Stimulated activated CD8-positive, alpha-beta memory T cell treated with anti-CD3 and anti-CD28 coated beads, Interleukin-7, amount 100 ng/mL, for 48 hours (primary cell): ENCODE measurements around the gene CDC42EP3.

Experiments used
- DNase-seq, 2 donors: peaks; one replicate each; pipeline ENCODE4 v3.0.0-alpha.2; 2020; ENCODE audit warnings: low read depth in 1 of 2; ENCODE audit errors: extremely low read depth in 1 of 2

Gene CDC42EP3

GRCh38 chr2:37671009-37671815 lies at the start of gene CDC42EP3:
CDC42EP3 (minus strand) TSS chr2:37671642; CDS start chr2:37646587, 25,055 bp downstream.
- DNase-seq = peak; percentile 41 to 50

- DNase-seq = no peak
Observed at GRCh38 chr2:37721201-37721560, 49.7 kb upstream of the CDC42EP3 start.

GRCh38 chr2:37720533-37721200 lies 49.2 kb upstream of the CDC42EP3 start:
- no peak for DNase-seq

- DNase-seq = no peak
Observed at GRCh38 chr2:37718515-37719161, 47.2 kb upstream of the CDC42EP3 start.

GRCh38 chr2:37713258-37713700 lies 41.8 kb upstream of the CDC42EP3 start:
- no peak for DNase-seq

- no peak for DNase-seq
Observed at GRCh38 chr2:37711831-37712230, 40.4 kb upstream of the CDC42EP3 start.

- DNase-seq = peak; percentile 9 to 14
Observed at GRCh38 chr2:37711308-37711731, 39.9 kb upstream of the CDC42EP3 start.

- no peak for DNase-seq
Observed at GRCh38 chr2:37709111-37709510, 37.7 kb upstream of the CDC42EP3 start.

- DNase-seq = no peak
Observed at GRCh38 chr2:37708146-37708545, 36.7 kb upstream of the CDC42EP3 start.

GRCh38 chr2:37707393-37707792 lies 36.0 kb upstream of the CDC42EP3 start:
- DNase-seq = no peak

- DNase-seq = no peak
Observed at GRCh38 chr2:37706334-37707183, 35.1 kb upstream of the CDC42EP3 start.

- DNase-seq = no peak
Observed at GRCh38 chr2:37705191-37705590, 33.7 kb upstream of the CDC42EP3 start.

GRCh38 chr2:37698931-37699481 lies 27.6 kb upstream of the CDC42EP3 start:
- no peak for DNase-seq

- DNase-seq = no peak
Observed at GRCh38 chr2:37695336-37695735, 23.9 kb upstream of the CDC42EP3 start.

GRCh38 chr2:37692711-37693110 lies 21.3 kb upstream of the CDC42EP3 start:
- DNase-seq = no peak

- no peak for DNase-seq
Observed at GRCh38 chr2:37689751-37690150, 18.3 kb upstream of the CDC42EP3 start.

GRCh38 chr2:37688771-37689468 lies 17.5 kb upstream of the CDC42EP3 start:
- DNase-seq = no peak

GRCh38 chr2:37686792-37687526 lies 15.5 kb upstream of the CDC42EP3 start:
- no peak for DNase-seq

GRCh38 chr2:37684809-37685208 lies 13.4 kb upstream of the CDC42EP3 start:
- no peak for DNase-seq
